ENCODE results near the gene AHCYL1. TPM values are rescaled to one million over a fixed set of nuclear protein-coding genes. Genes with fewer than 3 reads are reported as not detected.

AHCYL1 gene
- total RNA-seq, 1 experiment from 2014 or later = 89.0 TPM

GRCh38 chr1:110070282-110070669 is 85.7 kb downstream of the AHCYL1 start:
- H4K5ac ChIP-seq (ENCODE audit: insufficient read length, low read depth, low read length) = no peak overlapping the region
- H2BK5ac ChIP-seq (ENCODE audit: insufficient read length, low read length) = no peak overlapping the region
- peaks cover 4% of the 10 kb centered on the region for H4K20me1 ChIP-seq (ENCODE audit: control insufficient read depth, insufficient read depth, insufficient read length)
- no peak overlapping the region; the same call in 1 of the 2 replicates for H3K14ac ChIP-seq (ENCODE audit: insufficient read depth, low read length)
- H2BK15ac ChIP-seq (ENCODE audit: low read depth, low read length) = no peak overlapping the region
- peaks cover 7% of the 10 kb centered on the region for H3K23me2 ChIP-seq (ENCODE audit: insufficient read length, low read depth, low read length, poor library complexity, severe bottlenecking)
- peak overlapping the region; percentile 57 for H3K4me2 ChIP-seq (ENCODE audit: insufficient read depth, insufficient read length, low read length)
- H4K91ac ChIP-seq (ENCODE audit: insufficient read length, low read depth, low read length) = no peak overlapping the region
- H4K8ac ChIP-seq (replicated peaks; ENCODE audit: insufficient read length, low read depth, low read length) = no peak overlapping the region
- H3K23ac ChIP-seq (ENCODE audit: insufficient read length, low read depth, low read length) = no peak overlapping the region
- no peak overlapping the region for H3K9ac ChIP-seq (ENCODE audit: extremely low read depth, insufficient read length, low read length)
- peaks cover 10 to 18% of the 10 kb centered on the region in 2 experiments for H3K4me1 Mint-ChIP-seq
- peak overlapping the region; percentile 52 to 80; a peak in 4 of 5 replicates for H3K4me3 Mint-ChIP-seq
- H3K27ac Mint-ChIP-seq = no peak overlapping the region; a peak in 1 of 7 replicates
- H3K56ac ChIP-seq (ENCODE audit: insufficient read length, low read depth, low read length) = no peak overlapping the region
- no peak overlapping the region for H2AK5ac ChIP-seq (ENCODE audit: insufficient read length, low read length)
- no peak overlapping the region for H3K18ac ChIP-seq (ENCODE audit: insufficient read length, low read depth, low read length)
- no peaks in the 10 kb centered on the region for H3K79me1 ChIP-seq (ENCODE audit: insufficient read depth, low read depth, low read length, poor library complexity, severe bottlenecking)
- H3K4me1 ChIP-seq (ENCODE audit: insufficient read depth, low read length) = no peaks in the 10 kb centered on the region; the same call in 1 of the 2 replicates
- H3K27ac ChIP-seq (ENCODE audit: insufficient read length, low read depth, low read length) = no peak overlapping the region
- no peaks in the 10 kb centered on the region for H3K79me2 ChIP-seq (ENCODE audit: insufficient read depth, low read length)
- no peak for TF ChIP-seq CTCF (conservative IDR thresholded peaks at IDR 0.05)
- no peak overlapping the region for H2BK120ac ChIP-seq (ENCODE audit: low read depth, low read length, poor library complexity, severe bottlenecking)
- whole genome bisulfite sequencing (ENCODE audit: extremely low coverage, insufficient read length, low lambda C conversion rate) = no CpG with 5 or more reads among the region's 52 CpGs
- no peaks in the 10 kb centered on the region; a peak in 1 of 7 replicates for H3K36me3 Mint-ChIP-seq (ENCODE audit: insufficient read depth in 1 of 3, low read depth in 3 of 3)
- DNase-seq = no peak
- H3K9me3 ChIP-seq (ENCODE audit: control insufficient read depth, low read depth, low read length) = no peaks in the 10 kb centered on the region
- no peak overlapping the region for H3K4ac ChIP-seq (ENCODE audit: low read depth, low read length)
- no peak overlapping the region for H3T11ph ChIP-seq (ENCODE audit: low read length)
- no peak overlapping the region for H2BK12ac ChIP-seq (ENCODE audit: insufficient read length, low read depth, low read length)
- H2BK20ac ChIP-seq (ENCODE audit: low read depth, low read length, poor library complexity, severe bottlenecking) = no peak overlapping the region
- peaks cover 0 to 3% of the 10 kb centered on the region in 2 experiments; a peak in 2 of 5 replicates for H3K9me3 Mint-ChIP-seq
- peaks cover 76% of the 10 kb centered on the region for H3K27me3 ChIP-seq (ENCODE audit: insufficient read depth, low read length)
- no peak overlapping the region for H2AFZ ChIP-seq (ENCODE audit: low read length)
- peaks cover 97% of the 10 kb centered on the region for H3K27me3 Mint-ChIP-seq (ENCODE audit: low read depth)

Data from H9 (cell line).